Testis (tissue), 2 donors: Measurements from ENCODE around the gene FBXW4.

ENCODE experiments used
- POLR2A ChIP-seq: fragments of 450-650 bp; IDR thresholded peaks from one replicate; pipeline ENCODE4 v1.6.1; 2017; ENCODE audit warnings: antibody characterized with exemption, mild to moderate bottlenecking, moderate library complexity
- TF ChIP-seq, protein P1 (sequence below), 3 experiments: fragments of 450-650 bp in 2 of 3; fragments of 200-600 bp in 1 of 3; sonication (generic) in 1 of 3; IDR thresholded peaks; one replicate each; pipeline ENCODE4 v1.5.1; 2016 to 2019; ENCODE audit warnings: antibody characterized with exemption in 3 of 3, mild to moderate bottlenecking in 2 of 3, moderate library complexity in 1 of 3

DNA sequence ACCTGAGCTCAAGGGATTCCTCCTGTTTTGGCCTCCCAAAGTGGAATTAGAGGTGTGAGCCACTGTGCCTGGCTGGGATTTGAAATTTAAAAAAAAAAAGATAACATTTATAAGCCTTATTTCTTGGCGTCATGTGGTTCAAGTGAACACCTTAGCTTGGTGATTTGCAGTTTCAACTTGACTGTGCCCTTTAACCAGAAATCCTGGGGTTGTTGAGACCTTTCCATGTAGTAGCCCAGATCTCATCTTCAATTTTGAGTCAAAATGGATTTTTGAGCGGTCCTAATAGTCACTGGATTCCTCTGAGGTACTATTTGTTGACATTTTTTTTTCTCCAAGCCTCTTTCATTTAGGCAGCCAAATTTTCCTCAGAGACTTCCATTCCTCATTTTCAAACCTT lies 29.5 kb upstream of the FBXW4 start:
- TF ChIP-seq, protein P1, sequence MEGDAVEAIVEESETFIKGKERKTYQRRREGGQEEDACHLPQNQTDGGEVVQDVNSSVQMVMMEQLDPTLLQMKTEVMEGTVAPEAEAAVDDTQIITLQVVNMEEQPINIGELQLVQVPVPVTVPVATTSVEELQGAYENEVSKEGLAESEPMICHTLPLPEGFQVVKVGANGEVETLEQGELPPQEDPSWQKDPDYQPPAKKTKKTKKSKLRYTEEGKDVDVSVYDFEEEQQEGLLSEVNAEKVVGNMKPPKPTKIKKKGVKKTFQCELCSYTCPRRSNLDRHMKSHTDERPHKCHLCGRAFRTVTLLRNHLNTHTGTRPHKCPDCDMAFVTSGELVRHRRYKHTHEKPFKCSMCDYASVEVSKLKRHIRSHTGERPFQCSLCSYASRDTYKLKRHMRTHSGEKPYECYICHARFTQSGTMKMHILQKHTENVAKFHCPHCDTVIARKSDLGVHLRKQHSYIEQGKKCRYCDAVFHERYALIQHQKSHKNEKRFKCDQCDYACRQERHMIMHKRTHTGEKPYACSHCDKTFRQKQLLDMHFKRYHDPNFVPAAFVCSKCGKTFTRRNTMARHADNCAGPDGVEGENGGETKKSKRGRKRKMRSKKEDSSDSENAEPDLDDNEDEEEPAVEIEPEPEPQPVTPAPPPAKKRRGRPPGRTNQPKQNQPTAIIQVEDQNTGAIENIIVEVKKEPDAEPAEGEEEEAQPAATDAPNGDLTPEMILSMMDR (IDR thresholded peaks at IDR 0.05): no peak
- no peak for TF ChIP-seq POLR2A
